Ramos (cell line): Measurements from ENCODE around the gene RPL28.

Experiments used
- in situ Hi-C: fragments of 300-500 bp; cut with MboI; formaldehyde crosslinking; loops from one replicate; pipeline ENCODE4 v1.14.3; 2022; ENCODE audit warnings: low sequenced_read_pairs; ENCODE audit not compliant: unreplicated experiment

RPL28 gene

DNA sequence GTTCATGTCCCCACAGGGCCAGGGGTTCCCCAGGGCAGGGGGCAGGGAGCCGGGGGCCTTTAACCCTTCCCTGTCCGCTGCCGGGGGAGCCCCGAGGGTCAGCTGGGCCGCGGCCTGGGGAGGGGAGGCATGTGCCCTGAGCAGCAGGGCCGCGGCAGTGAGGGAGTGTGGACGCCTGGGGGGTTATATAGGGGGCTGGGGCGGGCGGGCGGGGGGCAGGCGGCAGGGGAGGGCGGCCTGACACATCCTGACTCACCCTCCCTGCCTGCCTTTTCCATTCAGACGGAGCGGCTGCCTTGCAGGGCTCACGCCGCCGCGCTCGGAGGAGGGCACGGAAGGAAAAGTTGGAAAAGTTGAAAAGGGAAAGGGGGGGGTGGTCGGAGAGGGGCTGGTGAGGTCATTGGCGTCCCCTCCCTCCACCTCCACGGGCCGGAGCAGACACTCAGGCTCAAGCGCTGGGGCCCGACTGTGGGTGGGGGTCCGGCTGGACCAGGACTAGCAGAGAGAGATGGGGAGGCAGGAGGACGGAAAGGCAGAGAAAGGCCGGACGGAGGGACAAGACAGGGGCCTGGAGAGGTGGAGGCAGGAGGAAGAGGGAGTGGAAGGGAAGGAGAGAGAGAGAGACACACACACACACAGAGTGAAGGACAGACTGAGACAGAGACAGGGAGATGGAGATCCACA, 15.3 kb upstream of the RPL28 start, which contains the start of gene IL11:
Gene IL11, minus strand, starts transcription at position 159 of the 684 bp plus-strand sequence. Its CDS starts 153 bp downstream, at position 6.
- in situ Hi-C loops, result no loop called here

DNA sequence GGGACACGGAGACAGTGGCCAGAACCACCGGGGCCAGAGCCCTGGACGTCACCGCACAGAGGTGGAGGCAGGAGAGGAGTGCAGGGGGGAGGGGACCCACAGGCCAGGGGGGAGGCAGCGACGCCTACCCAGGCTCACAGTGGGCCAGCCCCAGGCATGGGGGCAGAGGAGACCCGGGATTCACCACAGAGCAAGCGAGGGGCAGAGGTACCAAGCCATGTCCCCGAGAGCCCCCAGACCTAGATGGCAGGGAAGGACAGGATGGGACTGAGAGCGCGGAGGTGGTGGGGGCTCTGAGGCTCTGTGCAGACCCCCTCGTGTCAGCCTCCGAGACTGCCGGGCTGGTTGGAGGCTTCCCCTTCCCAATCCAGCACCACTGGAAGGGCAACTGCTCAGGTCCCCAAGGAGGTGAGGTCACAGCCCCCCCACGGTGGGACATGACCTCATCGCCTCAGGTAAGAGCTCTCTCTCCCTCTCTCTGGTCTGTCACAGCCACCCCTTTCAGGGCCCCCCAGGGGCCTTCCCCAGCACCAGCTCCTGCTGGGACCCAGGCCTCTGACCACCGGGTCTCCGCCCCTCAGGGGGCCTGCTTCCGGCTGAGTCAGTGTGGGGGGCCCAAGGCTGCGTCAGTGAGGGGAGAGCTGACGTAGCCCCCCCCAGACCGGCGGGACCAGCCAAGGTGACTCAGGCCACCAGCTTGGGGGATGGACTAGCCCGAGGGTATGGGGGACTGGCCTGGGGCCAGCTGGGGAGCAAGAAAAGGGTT, 13.2 kb upstream of the RPL28 start:
- in situ Hi-C loops, result no loop called here

DNA sequence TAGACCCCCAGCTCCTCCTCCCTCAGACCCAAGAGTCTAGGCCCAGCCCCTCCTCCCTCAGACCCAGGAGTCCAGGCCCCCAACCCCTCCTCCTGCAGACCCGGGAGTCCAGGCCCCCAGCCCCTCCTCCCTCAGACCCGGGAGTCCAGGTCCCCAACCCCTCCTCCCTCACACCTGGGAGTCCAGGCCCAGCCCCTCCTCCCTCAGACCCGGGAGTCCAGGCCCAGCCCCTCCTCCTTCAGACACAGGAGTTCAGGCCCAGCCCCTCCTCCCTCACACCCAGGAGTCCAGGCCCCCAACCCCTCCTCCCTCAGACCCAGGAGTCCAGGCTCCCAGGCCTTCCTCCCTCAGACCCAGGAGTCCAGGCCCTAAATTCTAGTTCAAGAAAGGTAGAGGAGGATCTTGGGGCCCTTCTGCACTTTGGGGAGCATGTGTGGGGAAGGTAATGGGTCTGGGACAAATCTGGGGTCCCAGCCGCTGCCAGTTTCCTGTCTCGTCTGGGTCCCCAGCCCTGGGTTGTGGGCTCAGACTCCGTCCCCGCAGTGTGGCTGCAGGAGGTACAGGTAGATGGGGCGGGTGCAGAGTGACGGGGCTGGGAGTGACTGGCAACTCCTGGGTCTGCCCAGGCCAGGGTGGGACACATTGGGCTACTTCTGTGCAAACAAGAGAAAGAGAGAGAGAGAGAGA, 12.3 kb upstream of the RPL28 start:
- in situ Hi-C loops, result no loop called here

DNA sequence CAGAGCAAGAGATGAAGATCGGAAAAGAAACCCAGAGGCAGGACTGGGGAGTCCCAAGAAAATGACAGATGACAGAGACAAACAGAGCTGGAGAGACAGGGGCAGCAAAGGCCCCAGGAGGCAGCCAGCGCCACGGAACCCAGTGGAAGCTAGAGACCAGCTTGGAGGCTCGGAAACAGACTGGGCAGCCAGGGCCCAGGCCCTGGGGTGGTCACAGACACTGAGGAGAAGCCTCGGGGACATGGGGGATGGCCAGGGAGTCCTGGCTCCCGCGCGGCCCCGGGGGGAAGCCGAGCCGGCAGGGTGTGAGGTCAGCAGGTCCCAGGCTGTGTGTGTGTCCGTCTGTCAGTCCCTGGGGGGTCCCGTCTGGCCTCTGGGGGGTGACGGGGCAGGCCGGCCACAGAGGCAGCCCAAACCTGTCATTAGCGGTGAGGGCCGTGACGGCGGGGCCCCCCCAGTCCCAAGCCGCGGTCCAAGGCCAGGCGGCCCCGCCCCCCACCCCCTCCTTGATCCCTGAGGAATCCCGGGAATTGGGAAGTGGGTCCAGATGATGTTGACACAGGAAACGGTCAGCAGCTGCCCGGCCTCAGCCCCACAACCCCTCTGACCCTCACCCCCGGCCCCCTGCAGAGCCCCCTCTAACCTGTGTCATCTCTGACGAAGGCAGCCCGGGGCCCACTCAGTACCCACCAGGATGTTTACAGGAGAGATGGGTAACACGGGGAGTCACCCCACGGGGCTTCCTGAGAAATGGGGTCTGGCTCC, 11.6 kb upstream of the RPL28 start:
- in situ Hi-C loops, result no loop called here

DNA sequence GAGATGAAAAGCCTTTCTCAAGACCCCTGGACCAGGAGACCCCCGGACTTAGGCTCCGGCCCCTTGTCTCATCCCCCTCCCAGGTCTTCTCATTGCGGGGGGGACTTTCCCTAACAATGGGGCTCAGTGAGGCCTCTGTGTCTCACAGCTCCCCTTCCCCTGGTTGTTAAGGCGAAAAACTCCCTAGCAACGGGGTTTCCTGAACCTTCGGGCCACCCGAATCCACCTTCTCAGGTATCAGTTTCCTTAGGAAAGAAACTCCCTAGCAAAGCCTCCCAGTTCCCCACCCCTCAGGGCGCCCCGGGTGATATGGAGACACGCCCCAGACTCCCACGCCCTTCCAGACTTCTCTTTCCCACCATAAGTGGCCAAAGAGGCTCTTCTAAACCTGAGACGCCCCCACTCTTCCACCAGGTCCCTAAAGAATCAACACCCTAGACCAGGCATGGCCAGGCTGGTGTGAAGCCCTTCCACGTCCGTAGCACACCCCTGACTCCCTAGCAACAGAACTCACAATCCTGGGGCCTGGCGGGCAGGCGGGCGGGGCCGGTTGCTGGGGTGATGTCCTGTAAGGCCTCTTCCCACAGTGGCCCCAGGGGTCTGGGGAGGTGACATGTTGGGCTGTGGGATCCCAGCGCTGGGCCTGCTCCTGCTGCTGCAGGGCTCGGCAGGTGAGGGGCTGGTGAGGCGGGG, 9.3 kb upstream of the RPL28 start, which contains the start of gene TMEM190:
Gene TMEM190, plus strand, starts transcription at position 586 of the 693 bp plus-strand sequence. Its CDS starts 28 bp downstream, at position 614.
- in situ Hi-C loops, result no loop called here

DNA sequence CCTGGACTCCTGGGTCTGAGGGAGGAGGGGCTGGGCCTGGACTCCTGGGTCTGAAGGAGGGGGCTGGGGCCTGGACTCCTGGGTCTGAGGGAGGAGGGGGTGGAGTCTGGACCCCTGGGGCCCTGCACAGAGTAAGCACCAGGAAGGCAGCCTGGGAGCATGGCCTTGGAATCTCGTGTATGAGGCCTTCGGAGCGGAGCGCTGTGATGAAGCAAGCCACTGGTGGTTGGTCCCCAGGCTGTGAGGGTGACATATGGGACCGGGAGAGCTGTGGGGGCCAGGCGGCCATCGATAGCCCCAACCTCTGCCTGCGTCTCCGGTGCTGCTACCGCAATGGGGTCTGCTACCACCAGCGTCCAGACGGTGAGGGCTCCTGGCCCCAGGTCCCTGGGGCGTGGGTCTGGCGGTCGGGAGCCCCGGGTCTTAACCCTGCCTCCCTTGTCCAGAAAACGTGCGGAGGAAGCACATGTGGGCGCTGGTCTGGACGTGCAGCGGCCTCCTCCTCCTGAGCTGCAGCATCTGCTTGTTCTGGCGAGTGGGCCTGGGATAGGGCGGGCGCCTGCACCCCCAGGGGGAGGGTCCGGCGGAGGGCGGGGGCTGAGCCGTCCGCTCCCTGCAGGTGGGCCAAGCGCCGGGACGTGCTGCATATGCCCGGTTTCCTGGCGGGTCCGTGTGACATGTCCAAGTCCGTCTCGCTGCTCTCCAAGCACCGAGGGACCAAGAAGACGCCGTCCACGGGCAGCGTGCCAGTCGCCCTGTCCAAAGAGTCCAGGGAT, 8.2 kb upstream of the RPL28 start:
- in situ Hi-C loops, result no loop called here

DNA sequence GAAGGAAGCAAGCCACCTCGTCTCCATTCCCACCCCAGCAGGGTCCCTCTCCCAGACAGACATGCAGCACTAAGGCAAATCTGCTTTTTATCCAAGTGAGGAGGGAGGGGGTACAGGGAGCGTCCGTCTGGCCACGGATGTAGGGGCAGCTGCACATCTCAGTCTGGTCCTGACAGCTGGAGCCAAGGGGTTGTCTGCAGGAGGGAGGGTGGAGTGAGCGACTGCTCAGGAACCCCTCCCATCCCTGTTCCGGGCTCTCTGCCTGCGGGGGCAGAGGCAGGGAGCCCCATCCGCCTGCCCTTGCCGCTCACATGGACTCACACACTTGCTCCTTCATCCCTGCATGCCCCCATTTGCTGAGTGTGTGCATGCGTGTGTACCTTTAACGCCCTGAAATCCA, 6.6 kb upstream of the RPL28 start:
- in situ Hi-C loops, result no loop called here

DNA sequence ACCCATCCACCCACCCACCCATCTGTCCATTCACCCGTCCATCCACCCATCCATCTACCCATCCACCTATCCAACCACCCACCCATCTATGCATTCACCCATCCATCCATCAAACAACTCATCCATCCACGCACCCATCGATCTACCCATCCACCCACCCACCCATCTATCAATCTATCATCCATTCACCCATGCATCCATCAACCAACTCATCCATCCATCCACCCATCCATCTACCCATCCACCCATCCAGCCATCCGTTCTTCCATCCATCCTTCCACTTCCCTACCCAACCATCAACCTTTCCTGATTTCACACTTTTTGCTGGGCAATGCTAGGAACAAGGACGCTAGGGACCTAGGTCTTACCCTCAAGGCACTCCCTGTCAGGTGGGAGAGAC, 3.7 kb upstream of the RPL28 start:
- in situ Hi-C loops, result loop anchor here (10.0 kb wide), 1 partner anchor 77 kb away; no protein-coding TSS in a partner anchor

DNA sequence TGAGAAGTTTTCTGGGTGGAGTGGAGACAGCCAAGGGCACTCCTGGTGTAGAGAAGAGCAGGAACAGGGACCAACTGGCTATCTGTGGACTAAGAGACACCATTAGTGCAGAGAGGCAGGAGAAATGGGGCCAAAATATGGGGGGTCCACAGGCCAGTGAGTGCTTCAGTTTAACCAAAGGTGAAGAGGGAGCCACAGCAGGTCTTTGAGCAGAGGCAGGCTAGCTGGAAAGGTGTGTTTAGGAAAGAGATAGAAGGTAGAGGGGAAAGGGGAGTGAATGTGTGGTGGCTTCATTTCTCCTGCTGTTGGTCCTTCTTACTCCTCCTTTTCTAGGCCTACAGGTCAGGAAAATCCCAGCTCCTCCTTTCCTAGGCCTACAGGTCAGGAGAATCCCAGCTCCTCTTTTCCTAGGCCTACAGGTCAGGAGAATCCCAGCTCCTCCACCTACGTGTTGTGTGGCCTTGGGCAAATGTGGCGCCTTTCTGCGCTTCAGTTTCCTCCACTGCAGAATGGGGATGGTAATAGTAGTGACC, 3.1 kb upstream of the RPL28 start:
- in situ Hi-C loops, result loop anchor here (10.0 kb wide), 1 partner anchor 78 kb away; no protein-coding TSS in a partner anchor

DNA sequence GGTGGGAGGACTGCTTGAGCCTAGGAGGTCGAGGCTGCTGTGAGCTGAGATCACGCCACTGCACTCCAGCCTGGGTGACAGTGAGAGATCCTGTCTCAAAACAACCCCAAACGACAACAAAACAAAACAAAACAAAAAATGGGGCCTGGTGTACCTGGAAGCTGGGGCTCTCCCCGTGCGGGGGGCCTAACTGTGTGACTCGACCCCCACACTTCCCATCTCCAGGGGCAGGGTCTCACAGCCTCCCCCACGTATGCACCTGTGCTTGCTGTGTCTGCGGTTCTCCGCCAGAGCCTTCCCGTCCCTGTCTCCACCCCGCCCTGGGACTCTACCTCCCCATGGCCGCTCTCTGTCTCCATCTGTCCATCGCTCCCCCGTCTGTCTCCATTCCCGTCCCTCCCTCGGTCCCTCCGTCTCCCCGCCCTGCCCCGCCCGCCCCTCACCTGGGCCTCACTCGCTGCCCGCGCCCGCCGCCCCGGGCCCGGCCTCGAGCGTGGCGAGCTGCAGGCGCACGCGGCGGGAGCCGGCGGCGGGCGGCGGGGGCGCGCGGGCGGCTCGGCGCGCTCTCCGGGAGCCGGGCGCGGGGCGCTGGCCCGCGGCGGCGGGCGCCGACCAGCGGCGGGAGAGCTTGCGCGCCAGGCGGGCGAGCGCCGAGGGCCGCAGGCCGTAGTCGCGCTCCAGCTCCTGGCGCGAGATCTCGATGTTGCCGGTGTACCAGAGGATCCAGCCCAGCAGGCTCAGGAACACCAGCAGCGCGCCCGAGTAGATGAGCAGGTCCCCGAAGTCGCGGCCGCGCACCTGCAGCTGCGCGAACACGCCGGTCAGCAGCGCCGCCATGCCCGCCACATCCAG, 2.2 kb upstream of the RPL28 start:
- in situ Hi-C loops, result loop anchor here (10.0 kb wide), 1 partner anchor 79 kb away; no protein-coding TSS in a partner anchor

DNA sequence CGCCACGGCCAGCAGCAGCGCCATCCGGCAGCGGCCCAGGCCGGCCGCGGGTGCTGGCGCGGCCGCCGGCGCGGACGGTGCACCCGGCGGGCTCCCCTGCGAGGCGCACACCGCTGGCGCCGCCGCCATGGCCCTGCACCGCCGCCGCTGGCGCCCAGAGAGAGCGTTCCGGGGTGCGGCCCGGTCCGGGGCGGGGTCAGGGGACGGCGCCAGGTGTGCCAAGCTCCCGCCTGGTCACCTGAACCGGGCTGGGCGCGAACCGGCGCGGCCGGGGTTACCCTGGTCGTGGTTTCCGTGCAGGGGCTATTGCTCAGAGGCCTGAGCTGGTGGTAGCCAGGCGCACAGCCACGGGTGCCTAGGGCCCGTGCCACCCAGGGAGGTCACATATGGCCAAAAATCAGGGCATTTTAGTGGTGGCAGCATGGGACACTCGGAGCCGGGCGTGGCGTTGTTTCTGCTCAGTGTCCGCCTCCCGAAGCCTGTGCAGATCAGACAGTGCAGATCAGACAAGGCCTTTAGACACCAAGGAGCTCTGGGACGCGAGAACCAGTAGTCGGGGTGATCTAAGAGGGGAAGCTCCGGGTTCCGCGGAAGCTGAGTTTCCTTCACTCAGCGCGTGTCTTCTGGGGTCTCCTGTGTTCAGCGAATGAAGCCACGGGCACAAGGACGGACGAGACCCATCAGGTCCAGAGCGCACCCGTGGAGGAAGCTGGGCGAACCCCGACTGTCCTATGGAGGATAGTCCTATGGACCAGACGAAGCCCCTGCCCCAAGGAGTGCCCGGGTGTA, 1.4 kb upstream of the RPL28 start, which contains the start of gene TMEM238:
Gene TMEM238, minus strand, starts transcription at position 162 of the 789 bp plus-strand sequence. Its CDS starts 33 bp downstream, at position 129.
- in situ Hi-C loops, result loop anchor here (10.0 kb wide), 1 partner anchor 80 kb away; no protein-coding TSS in a partner anchor

DNA sequence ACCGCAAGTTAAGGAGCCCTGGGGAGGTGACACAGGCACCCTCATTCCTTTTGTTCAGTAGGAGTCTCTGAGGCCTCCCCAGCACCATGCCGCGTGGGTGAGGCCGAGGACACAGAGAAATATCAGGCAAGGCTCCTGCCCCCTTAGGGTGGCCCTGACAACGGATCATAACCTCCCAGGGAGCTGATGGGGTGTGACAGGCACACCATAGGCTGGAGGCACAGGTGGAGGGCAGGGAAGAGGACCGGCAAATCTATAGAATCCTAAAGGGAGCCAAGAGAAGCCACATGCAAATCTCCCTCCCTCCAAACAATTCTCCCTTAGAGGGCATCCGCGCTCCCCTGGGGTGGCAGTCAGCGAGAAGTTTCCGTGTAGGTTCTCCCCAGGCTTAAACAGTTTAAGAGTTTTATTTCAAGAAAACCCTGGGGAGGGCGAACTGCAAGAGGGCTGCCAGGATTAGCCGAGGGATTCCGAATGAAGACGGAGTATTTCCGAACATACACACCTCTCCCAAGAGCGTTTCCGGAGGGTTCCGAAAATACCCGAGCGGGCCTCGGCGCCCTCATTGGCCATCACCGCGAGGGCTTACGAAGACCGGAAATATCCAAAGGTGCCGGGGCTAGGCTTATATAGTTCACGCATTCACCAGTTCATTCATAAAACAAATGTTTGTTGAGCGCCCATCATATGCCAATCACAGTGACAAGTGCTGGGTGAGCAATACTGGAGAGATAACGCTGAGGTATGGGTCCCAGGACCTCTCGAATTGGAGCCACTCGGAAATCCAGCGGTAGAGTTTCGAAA, 610 bp upstream of the RPL28 start:
- in situ Hi-C loops, result loop anchor here (10.0 kb wide), 1 partner anchor 80 kb away; no protein-coding TSS in a partner anchor

DNA sequence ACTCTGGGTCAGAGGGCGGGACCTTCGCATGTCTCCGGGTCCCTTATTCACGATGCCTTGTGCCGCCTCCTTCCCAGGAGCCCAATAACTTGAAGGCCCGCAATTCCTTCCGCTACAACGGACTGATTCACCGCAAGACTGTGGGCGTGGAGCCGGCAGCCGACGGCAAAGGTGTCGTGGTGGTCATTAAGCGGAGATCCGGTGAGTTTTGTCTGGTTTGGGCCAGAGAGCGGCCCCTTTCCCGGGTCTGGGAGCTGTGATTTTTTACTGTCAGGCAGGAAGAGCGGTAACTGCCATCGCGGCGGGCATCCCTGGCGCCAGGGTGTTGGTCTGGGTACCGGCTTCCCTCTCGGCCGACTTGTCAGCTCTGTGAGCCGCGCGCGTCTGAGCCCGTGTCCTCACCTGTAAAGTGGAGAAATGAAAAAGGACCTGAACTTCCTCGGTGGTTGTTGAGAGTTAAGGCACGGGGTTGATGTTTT, 800 bp downstream of the RPL28 start:
- in situ Hi-C loops, result loop anchor here (10.0 kb wide), 1 partner anchor 82 kb away; no protein-coding TSS in a partner anchor

DNA sequence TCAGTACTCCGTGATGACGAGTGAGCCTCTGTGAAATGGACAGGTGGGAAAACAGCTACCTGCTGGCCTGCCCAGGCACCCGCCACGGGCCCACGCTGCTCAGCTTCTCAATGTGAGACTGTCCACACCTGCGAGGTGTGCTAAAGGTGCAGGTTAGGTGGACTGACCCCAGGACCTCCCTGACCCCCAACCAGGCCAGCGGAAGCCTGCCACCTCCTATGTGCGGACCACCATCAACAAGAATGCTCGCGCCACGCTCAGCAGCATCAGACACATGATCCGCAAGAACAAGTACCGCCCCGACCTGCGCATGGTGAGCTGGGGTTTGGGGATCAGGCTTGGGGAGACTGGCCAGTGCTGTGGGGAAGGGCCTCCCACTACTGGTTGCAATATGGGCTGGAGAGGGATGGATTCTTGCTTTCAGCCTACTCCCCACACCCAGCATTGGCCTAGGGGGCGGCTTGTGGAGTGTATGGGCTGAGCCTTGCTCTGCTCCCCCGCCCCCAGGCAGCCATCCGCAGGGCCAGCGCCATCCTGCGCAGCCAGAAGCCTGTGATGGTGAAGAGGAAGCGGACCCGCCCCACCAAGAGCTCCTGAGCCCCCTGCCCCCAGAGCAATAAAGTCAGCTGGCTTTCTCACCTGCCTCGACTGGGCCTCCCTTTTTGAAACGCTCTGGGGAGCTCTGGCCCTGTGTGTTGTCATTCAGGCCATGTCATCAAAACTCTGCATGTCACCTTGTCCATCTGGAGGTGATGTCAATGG, 2.2 kb downstream of the RPL28 start:
- in situ Hi-C loops, result loop anchor here (10.0 kb wide), 1 partner anchor 83 kb away; no protein-coding TSS in a partner anchor
